HCT116 (cell line): Measurements from ENCODE around the gene MYOF.

Experiments
- EGR1 ChIP-seq: IDR thresholded peaks from 2 replicates; pipeline ENCODE4 v1.6.1; 2012; ENCODE audit warnings: low read depth
- EZH2 ChIP-seq: fragments of 200-600 bp; sonication (generic); IDR thresholded peaks from 2 replicates; pipeline ENCODE4 v1.6.1; 2017; ENCODE audit warnings: antibody characterized with exemption, mixed run types
- EZH2phosphoT487 ChIP-seq: fragments of 200-600 bp; IDR thresholded peaks from 2 replicates; pipeline ENCODE4 v1.6.1; 2018; ENCODE audit warnings: antibody characterized with exemption, borderline replicate concordance
- POLR2A ChIP-seq: IDR thresholded peaks from 2 replicates; pipeline ENCODE4 v1.7.0; 2011; ENCODE audit warnings: borderline replicate concordance; ENCODE audit not compliant: insufficient read depth, insufficient read length; ENCODE audit errors: extremely low read depth
- POLR2AphosphoS5 ChIP-seq: IDR thresholded peaks from 2 replicates; pipeline ENCODE4 v1.6.1; 2011; ENCODE audit warnings: mild to moderate bottlenecking, low read depth, low read length, moderate library complexity
- RAD21 ChIP-seq: IDR thresholded peaks from 2 replicates; pipeline ENCODE4 v1.6.1; 2012; ENCODE audit warnings: low read depth, mild to moderate bottlenecking
- SRF ChIP-seq: IDR thresholded peaks from 2 replicates; pipeline ENCODE4 v1.6.1; 2012; ENCODE audit warnings: low read depth
- TCF7L2 ChIP-seq: IDR thresholded peaks from 2 replicates; pipeline ENCODE4 v1.7.0; 2011; ENCODE audit warnings: borderline replicate concordance, inconsistent platforms; ENCODE audit not compliant: insufficient read depth, insufficient read length; ENCODE audit errors: extremely low read depth
- TF ChIP-seq, protein P1 (sequence below): IDR thresholded peaks from 2 replicates; pipeline ENCODE4 v1.6.1; 2012; ENCODE audit warnings: low read depth
- TF ChIP-seq, protein P2 (sequence below), 3 experiments: fragments of 200-600 bp in 1 of 3; sonication (generic) in 1 of 3; IDR thresholded peaks in 2 of 3; conservative IDR thresholded peaks in 1 of 3; 2 replicates each; pipeline ENCODE4 v1.5.1; 2012 to 2017; ENCODE audit warnings: low read depth in 2 of 3, low read length in 2 of 3, antibody characterized with exemption in 1 of 3, borderline replicate concordance in 1 of 3, control low read depth in 1 of 3, mild to moderate bottlenecking in 1 of 3, mixed read lengths in 1 of 3, mixed run types in 1 of 3, moderate library complexity in 1 of 3; ENCODE audit not compliant: insufficient read depth in 1 of 3
- TF ChIP-seq, protein P3 (sequence below): IDR thresholded peaks from 2 replicates; pipeline ENCODE4 v1.6.1; 2011; ENCODE audit warnings: mild to moderate bottlenecking, low read length, moderate library complexity; ENCODE audit not compliant: insufficient replicate concordance; ENCODE audit errors: extremely low read depth
- TF ChIP-seq, protein P4 (sequence below): IDR thresholded peaks from 2 replicates; pipeline ENCODE4 v1.6.1; 2012

DNA sequence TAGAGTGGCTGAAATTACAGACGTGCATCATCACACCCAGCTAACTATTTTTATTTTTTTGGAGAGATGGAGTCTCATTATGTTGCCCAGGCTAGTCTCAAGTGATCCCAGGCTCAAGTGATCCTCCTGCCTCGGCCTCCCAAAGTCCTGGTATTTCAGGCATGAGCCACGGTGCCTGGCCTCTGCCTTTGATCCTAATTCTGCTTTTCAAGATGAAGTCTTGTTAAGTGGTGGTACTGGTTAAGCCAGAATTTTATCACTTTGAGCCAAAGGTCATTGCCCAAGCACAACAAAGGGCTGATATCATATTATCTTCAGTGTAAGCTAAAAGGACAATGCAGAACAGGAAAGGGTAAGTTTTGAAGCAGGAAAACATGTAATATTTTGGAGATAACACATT lies 64.2 kb downstream of the MYOF start:
- TF ChIP-seq POLR2A (no peak), RAD21 (no peak), SRF (no peak), POLR2AphosphoS5 (no peak; the same call in 1 of the 2 replicates), TCF7L2 (no peak), EZH2phosphoT487 (no peak), EGR1 (no peak), EZH2 (no peak)
- TF ChIP-seq, protein P1, sequence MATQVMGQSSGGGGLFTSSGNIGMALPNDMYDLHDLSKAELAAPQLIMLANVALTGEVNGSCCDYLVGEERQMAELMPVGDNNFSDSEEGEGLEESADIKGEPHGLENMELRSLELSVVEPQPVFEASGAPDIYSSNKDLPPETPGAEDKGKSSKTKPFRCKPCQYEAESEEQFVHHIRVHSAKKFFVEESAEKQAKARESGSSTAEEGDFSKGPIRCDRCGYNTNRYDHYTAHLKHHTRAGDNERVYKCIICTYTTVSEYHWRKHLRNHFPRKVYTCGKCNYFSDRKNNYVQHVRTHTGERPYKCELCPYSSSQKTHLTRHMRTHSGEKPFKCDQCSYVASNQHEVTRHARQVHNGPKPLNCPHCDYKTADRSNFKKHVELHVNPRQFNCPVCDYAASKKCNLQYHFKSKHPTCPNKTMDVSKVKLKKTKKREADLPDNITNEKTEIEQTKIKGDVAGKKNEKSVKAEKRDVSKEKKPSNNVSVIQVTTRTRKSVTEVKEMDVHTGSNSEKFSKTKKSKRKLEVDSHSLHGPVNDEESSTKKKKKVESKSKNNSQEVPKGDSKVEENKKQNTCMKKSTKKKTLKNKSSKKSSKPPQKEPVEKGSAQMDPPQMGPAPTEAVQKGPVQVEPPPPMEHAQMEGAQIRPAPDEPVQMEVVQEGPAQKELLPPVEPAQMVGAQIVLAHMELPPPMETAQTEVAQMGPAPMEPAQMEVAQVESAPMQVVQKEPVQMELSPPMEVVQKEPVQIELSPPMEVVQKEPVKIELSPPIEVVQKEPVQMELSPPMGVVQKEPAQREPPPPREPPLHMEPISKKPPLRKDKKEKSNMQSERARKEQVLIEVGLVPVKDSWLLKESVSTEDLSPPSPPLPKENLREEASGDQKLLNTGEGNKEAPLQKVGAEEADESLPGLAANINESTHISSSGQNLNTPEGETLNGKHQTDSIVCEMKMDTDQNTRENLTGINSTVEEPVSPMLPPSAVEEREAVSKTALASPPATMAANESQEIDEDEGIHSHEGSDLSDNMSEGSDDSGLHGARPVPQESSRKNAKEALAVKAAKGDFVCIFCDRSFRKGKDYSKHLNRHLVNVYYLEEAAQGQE = no peak
- TF ChIP-seq, protein P2, sequence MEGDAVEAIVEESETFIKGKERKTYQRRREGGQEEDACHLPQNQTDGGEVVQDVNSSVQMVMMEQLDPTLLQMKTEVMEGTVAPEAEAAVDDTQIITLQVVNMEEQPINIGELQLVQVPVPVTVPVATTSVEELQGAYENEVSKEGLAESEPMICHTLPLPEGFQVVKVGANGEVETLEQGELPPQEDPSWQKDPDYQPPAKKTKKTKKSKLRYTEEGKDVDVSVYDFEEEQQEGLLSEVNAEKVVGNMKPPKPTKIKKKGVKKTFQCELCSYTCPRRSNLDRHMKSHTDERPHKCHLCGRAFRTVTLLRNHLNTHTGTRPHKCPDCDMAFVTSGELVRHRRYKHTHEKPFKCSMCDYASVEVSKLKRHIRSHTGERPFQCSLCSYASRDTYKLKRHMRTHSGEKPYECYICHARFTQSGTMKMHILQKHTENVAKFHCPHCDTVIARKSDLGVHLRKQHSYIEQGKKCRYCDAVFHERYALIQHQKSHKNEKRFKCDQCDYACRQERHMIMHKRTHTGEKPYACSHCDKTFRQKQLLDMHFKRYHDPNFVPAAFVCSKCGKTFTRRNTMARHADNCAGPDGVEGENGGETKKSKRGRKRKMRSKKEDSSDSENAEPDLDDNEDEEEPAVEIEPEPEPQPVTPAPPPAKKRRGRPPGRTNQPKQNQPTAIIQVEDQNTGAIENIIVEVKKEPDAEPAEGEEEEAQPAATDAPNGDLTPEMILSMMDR (IDR thresholded peaks at IDR 0.05 in 2 of 3, conservative IDR thresholded peaks at IDR 0.05 in 1 of 3; ENCODE audit: borderline replicate concordance in 1 of 3, insufficient read depth in 1 of 3, low read depth in 2 of 3, low read length in 2 of 3) = no peak
- TF ChIP-seq, protein P3, sequence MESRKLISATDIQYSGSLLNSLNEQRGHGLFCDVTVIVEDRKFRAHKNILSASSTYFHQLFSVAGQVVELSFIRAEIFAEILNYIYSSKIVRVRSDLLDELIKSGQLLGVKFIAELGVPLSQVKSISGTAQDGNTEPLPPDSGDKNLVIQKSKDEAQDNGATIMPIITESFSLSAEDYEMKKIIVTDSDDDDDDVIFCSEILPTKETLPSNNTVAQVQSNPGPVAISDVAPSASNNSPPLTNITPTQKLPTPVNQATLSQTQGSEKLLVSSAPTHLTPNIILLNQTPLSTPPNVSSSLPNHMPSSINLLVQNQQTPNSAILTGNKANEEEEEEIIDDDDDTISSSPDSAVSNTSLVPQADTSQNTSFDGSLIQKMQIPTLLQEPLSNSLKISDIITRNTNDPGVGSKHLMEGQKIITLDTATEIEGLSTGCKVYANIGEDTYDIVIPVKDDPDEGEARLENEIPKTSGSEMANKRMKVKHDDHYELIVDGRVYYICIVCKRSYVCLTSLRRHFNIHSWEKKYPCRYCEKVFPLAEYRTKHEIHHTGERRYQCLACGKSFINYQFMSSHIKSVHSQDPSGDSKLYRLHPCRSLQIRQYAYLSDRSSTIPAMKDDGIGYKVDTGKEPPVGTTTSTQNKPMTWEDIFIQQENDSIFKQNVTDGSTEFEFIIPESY = no peak
- TF ChIP-seq, protein P4, sequence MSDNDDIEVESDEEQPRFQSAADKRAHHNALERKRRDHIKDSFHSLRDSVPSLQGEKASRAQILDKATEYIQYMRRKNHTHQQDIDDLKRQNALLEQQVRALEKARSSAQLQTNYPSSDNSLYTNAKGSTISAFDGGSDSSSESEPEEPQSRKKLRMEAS = no peak
